Measurements from ENCODE around the gene KCNN3.

The KCNN3 gene

GRCh38 chr1:154775621-154776605 is 94.2 kb downstream of the KCNN3 start:
- in situ Hi-C loops (cut with MboI; ENCODE audit: low sequenced_read_pairs) = no loop called here

- in situ Hi-C loops (cut with MboI; ENCODE audit: low sequenced_read_pairs) = no loop called here
Observed at GRCh38 chr1:154774175-154774855, 95.8 kb downstream of the KCNN3 start.

- in situ Hi-C loops (cut with MboI; ENCODE audit: low sequenced_read_pairs) = no loop called here
Observed at GRCh38 chr1:154773551-154773950, 96.5 kb downstream of the KCNN3 start.

GRCh38 chr1:154772606-154773506 is 97.2 kb downstream of the KCNN3 start:
- in situ Hi-C loops (cut with MboI; ENCODE audit: low sequenced_read_pairs) = no loop called here

GRCh38 chr1:154772056-154772455 is 98.0 kb downstream of the KCNN3 start:
- in situ Hi-C loops (cut with MboI; ENCODE audit: low sequenced_read_pairs) = no loop called here

- in situ Hi-C loops (cut with MboI; ENCODE audit: low sequenced_read_pairs) = no loop called here
Observed at GRCh38 chr1:154770897-154771594, 99.0 kb downstream of the KCNN3 start.

- in situ Hi-C loops (cut with MboI; ENCODE audit: low sequenced_read_pairs) = no loop called here
Observed at GRCh38 chr1:154769193-154769895, 100.7 kb downstream of the KCNN3 start.

- in situ Hi-C loops (cut with MboI; ENCODE audit: low sequenced_read_pairs) = no loop called here
Observed at GRCh38 chr1:154768456-154769125, 101.5 kb downstream of the KCNN3 start.

GRCh38 chr1:154767315-154768240 is 102.5 kb downstream of the KCNN3 start:
- in situ Hi-C loops (cut with MboI; ENCODE audit: low sequenced_read_pairs) = no loop called here

- in situ Hi-C loops (cut with MboI; ENCODE audit: low sequenced_read_pairs) = no loop called here
Observed at GRCh38 chr1:154765970-154766369, 104.1 kb downstream of the KCNN3 start.

- in situ Hi-C loops (cut with MboI; ENCODE audit: low sequenced_read_pairs) = no loop called here
Observed at GRCh38 chr1:154764773-154765172, 105.3 kb downstream of the KCNN3 start.

- in situ Hi-C loops (cut with MboI; ENCODE audit: low sequenced_read_pairs) = no loop called here
Observed at GRCh38 chr1:154764181-154764580, 105.9 kb downstream of the KCNN3 start.

GRCh38 chr1:154760469-154760933 is 109.6 kb downstream of the KCNN3 start:
- in situ Hi-C loops (cut with MboI; ENCODE audit: low sequenced_read_pairs) = no loop called here

- in situ Hi-C loops (cut with MboI; ENCODE audit: low sequenced_read_pairs) = no loop called here
Observed at GRCh38 chr1:154759793-154760192, 110.3 kb downstream of the KCNN3 start.

GRCh38 chr1:154759196-154759595 is 110.9 kb downstream of the KCNN3 start:
- in situ Hi-C loops (cut with MboI; ENCODE audit: low sequenced_read_pairs) = no loop called here

GRCh38 chr1:154758346-154758745 is 111.7 kb downstream of the KCNN3 start:
- in situ Hi-C loops (cut with MboI; ENCODE audit: low sequenced_read_pairs) = no loop called here

- in situ Hi-C loops (cut with MboI; ENCODE audit: low sequenced_read_pairs) = no loop called here
Observed at GRCh38 chr1:154756793-154757548, 113.1 kb downstream of the KCNN3 start.

Measured in HL-60/S4 (cell line).